GM19328 (cell line): ENCODE data around the gene PIK3C2G.

Experiments
- ATAC-seq: cut with Tn5 transposase; IDR thresholded peaks from one replicate; pipeline ENCODE4 v1.9.1; 2021; ENCODE audit warnings: mild to moderate bottlenecking, moderate library complexity; ENCODE audit not compliant: unreplicated experiment

Gene PIK3C2G

DNA sequence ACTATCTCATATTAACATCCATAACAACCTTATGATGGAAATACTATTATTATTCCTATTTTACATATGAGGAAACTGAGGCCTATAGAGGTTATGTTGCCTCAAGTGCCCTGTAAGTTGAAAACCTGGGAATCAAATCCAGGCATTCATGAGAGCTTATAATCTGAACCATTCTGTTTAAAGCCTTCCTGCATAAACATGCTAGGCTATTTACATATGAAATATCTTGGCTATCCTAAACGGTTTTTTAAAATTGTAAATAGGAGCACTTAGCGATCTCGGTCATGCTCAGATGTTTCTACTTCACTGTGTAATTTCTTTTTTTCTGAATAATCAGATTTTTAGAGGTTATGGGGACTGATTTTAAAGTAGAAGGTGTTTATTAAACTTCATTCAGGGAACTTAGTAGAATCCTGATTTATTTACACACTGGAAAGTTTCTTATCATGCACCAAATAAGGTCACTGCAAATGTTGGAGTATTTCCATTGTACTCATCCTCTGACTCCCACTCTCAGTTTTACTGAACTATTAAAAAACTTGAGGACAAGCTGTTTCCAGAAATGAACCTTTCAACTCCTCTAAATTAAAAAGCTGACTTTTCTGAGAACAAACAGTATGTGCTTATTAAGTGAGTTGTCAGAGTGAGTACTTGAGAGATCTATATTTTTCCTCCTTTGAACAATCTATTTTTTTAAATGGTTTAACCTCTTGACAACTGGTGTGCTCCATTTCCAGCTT is 141.7 kb downstream of the PIK3C2G start:
- ATAC-seq = no peak

DNA sequence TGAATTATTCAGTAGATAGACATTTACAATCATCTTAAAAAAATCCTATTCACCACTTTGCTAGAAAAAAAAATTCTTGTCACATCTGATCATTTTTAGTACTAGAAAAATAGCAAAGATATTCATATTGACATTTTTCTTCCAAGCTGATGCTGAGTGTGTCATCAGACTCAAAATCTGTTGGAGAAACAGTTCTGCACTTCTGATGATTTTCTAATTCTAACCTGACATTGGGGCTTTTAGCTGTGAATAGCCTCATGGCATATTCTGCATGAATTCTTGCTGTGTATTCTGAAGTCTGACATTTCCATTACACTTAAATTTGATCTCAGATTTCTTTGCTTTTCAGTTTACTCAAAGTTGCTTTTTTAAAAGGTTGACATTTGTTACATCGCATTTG is 150.1 kb downstream of the PIK3C2G start:
- ATAC-seq = no peak

DNA sequence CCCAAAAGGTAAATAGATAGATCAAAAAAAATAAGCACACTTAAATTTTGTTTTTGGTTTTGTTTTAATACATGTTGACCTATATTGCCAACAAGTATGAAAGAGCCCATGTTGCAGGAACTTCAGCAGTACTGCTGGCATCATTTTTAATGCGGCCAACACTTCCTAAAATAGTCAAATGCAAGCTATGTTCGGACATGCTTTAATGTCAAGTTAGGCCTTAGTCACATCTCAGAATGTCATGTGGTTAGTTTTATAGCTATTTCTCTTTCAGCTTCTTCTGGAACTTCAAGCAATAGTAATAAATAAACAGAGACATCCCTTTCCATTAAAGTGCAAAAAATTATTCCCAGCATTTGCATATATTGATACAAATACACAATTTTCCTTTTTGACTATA is 153.4 kb downstream of the PIK3C2G start:
- ATAC-seq = no peak

DNA sequence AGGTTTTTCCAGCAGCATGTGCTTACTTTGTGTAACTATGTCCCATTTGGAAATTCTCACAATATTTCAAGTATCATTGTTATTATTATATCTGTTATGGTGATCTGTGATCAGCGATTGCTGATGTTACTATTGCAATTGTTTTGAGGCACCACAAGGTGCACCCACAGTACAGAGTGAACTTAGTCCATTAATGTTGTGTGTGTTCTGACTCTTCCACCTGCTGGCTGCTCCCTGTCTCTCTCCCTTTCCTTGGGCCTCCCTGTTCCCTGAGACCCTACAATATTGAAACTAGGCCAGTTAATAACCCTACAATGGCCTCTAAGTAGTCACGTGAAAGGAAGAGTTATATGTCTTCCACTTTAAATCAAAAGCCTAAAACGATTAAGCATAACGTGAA is 153.9 kb downstream of the PIK3C2G start:
- ATAC-seq = no peak

DNA sequence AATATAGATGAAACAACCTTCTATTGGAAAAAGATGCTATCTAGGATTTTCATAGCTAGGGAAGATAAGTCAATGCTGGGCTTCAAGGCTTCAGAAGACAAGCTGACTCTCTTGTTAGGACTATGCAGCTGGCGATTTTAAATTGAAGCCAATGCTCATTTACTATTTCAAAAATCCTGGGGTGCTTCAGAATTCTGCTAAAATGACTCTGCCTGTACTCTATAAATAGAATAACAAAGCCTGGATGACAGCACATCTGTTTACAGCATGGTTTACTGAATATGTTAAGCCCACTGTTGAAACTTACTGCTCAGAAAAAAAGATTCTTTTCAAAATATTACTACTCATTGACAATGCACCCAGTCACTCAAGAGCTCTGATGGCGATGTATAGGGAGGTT is 155.1 kb downstream of the PIK3C2G start:
- ATAC-seq = no peak

DNA sequence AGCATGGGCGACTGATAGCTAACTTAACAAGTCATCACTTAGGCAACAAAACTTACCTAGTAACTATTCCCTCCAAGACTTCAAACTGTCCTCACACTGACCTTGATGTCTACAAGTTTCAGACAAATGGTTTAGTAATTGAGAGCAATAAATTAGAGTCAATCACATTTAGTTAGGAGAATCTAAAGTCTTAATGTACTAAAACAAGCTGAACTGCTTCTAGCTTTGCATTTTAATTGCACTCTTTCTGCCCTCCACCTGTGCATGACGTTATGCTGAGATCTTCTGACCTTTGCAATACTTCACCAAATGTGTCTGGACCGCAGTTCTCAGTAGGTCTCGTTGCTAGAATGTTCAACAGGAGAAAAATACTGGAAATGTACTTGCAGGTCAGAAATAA is 158.0 kb downstream of the PIK3C2G start:
- no peak for ATAC-seq

DNA sequence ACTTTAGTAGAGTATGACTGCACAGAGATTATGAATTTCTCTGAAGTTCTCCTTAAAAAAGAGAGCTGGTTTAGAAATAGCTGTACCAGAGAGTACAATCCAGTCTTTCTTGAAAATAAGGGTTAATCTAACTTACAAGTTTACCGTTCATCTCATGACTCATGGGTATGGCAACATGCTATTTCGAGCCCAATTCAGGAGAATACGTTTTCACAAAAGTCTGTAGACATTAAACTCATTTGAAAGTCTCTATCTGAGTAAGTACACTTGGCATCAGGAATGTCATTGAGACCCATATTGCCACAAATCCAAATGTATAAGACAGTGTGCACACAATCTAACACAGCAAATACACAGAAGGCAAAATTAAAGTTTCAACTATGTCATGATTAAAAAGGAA is 160.5 kb downstream of the PIK3C2G start:
- no peak for ATAC-seq

DNA sequence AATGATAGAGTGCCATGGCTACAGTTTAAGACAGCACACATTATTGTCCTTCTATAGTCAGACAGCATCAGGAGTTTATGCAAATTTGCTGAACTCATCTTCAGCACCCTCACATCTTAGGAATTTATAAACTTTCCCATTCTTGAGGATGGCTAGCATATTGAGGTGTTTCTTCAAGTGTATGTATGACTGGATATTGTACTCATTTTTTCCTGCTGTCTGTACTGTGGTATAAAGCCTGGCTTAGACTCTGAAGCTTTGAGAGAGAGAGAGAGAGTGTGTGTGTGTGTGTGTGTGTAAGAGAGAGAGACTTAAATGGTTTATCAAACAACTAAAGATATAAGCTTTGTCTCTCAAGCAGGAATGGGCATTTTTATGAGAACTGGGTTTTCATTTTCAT is 161.6 kb downstream of the PIK3C2G start:
- no peak for ATAC-seq

DNA sequence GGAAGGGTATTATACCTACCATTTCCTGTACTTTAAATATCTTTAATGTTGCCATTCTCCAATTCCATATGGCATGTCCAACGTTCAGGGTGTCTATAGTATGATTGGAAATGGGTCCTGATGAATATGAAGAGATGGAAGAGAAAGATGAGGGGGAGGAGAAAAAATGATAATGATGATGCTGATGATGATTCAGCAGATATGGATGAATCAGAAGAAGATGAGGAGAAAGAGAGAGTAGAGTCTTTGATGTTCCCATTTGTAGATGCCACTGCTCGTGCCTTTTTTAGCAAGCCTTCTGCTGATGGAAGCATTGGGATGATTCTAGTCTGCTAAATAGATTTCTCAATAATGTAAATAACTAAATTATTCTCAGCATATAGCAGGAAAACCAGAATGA is 163.5 kb downstream of the PIK3C2G start:
- ATAC-seq = no peak

DNA sequence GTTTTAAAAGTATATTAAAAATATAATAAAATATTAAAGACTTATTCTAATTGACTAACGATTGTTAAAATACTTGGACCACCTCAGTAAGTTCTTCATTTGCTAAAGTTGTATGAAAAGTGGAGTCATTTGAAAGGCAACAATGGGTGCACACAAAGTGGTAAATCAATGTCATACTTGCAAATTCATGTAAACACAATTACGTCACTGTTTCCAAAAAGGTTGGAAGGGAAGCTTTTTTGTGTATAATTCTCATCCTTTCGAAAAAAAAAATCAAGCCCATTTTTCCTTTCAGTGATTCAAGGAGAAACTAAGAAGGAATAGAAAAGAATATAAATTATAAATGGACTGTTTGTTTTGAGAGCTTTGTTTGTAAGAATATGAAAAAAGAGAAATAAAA is 166.2 kb downstream of the PIK3C2G start:
- no peak for ATAC-seq

DNA sequence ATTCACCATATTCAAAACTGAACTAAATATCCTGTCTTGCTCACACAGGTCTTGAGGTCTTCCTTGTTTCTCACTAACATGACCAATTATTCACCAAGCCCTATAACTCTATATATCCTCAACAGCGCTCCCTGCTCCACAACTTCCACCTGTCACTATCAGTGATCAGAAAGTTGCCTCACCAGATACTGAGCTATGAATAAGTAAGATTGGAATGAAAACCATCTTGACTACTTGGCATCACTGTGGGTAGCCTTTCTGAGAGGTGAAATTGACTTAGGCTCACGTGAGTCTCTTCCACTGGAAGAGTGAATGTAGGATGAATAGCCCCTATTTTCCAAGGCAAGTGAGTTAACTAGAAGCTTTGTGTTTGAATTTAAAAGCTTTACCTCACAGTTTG is 167.1 kb downstream of the PIK3C2G start:
- ATAC-seq = no peak

DNA sequence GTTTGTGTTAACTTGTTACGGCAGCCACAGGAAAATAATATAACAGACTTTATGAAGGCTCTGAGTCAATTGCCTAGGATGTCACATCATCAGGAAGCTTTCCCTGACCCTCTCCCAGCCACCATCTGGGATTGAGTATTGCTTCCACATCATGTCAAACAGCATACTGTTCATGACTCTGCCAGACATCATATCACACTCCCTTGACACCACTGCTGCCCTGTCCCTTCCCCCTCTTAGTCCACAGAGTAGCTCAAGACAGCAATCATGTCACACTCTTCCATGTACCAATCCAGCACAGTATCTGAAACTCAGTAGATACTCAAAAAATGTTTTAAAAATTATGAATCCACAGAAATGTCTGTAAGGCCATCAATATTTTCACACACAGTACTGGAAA is 168.0 kb downstream of the PIK3C2G start:
- no peak for ATAC-seq

DNA sequence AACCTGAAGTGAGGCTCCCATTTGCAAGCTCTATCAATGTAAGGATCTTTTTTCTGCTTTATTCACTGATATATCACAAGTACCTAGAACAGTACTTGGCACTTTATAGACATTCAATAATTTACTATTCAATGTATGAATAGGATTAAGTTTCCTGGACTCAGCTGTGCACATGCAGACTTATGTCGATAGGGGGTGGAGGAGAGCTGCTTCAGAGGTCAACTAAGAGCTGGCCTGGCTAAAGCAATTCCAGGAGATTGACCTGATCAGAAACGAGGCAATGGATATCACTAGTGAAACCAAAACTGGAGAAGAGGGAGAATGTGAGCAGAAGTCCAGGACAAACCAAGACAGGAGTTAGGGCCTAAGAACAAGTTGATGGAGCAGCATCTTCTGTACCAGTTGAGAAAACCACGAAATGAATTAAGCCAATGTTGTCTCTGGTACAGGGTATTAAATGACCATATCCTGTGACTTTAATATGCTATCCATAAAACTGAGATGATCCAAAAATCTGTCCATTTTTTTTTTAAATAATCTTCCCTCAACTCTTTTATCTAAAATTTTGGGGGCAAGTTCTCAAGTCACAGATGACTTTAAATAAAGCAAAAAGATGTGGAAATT is 169.2 kb downstream of the PIK3C2G start:
- ATAC-seq = peak; percentile 81

DNA sequence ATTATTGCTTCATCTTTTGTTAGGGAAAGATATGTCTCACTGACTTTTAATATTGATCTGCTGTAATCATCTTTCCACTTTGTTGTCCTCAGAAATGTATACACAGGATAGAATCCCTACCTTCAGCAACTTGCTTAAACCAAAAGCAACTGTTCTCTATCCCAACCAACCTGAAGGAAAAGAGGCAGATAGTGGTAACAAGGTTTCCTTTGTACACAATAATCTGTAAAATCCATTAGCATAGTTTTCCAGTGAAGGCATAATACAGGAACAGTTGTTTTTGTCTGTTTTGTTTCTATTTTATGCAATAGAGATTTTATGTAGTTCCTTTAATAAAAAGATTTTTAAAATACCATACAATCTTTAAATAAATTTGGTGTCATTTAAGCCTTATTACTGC is 170.5 kb downstream of the PIK3C2G start:
- ATAC-seq = no peak

DNA sequence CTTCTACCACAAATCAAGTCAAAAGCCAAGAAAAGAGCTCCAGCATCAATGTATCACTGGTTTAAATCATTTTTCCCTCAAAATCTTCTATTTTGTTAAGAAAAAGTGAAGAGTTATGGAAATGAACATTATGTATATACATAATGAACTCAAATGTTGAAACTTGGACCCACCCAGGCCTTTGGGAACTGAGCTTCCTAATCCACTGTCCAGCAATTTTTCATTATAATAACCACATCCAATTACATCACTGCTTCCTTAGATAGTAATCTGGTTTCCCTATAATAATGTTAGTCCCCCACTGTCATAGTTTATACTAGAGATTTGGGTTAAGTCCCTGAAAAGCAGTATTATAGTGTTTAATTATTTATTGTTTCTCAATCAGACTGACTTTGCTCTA is 170.9 kb downstream of the PIK3C2G start:
- no peak for ATAC-seq

DNA sequence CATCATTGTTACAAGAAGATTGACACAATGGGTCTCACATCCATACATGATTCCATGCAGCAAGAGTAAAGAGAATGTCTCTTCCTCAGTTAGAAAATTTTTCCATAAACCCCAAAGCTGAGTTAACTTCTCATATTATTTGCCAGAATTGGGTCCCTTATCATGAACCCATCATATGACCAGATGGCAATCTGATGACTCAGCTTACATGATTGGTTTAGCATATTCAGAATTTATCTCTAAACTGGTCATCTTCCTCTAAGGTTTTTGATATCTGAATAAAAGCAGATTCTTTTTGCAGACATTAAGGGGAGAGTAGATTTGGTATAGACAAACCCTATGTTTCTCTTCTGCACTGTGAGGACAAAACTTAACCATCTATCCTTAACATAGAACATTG is 174.9 kb downstream of the PIK3C2G start:
- no peak for ATAC-seq

DNA sequence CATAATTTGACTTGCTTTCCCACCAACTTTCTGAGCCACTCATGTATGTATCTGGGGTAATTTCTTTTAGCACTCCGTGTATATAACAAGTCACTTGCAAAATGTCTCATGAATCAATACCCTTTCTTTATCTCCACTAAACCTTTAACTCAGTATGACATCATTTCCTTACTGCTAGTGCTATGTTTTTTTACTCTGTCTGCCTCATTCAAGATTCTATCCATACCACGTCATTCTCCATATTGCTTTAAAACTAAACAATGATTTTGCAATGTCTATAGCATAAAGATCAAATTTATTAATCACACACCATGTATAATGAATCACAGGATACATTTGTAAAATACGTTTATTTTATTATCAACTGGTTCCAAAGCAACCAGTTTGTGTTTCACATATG is 178.2 kb downstream of the PIK3C2G start:
- no peak for ATAC-seq

DNA sequence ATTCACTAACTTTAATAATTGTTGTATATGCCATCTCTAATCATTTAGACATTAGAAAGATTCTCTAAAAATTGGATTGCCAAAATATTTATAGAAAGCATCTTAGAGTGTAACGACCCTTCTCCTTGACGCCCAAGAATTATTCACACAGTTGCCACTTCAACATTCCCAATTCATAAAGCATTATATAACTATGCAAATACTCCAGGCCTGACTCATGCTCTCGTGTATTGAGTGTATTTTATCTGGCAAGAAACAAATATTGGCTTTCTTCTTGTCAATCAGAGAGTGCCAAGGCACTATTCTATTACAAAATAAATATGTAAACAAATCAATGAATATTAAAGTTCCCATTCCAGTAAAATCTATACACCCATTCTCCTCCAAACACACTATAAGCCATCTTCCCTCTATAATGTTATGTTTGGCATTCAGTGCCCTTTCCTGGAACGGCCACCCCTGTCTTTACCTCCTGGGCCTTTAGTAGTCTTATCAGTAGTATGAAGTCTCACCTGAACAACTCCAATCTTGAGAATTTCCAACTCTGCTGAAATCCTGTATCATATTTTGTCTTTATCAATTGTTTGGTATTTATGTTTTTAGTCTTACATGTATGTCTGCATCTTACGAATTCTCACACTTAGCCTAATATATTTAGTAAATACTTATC is 182.6 kb downstream of the PIK3C2G start:
- ATAC-seq = no peak

DNA sequence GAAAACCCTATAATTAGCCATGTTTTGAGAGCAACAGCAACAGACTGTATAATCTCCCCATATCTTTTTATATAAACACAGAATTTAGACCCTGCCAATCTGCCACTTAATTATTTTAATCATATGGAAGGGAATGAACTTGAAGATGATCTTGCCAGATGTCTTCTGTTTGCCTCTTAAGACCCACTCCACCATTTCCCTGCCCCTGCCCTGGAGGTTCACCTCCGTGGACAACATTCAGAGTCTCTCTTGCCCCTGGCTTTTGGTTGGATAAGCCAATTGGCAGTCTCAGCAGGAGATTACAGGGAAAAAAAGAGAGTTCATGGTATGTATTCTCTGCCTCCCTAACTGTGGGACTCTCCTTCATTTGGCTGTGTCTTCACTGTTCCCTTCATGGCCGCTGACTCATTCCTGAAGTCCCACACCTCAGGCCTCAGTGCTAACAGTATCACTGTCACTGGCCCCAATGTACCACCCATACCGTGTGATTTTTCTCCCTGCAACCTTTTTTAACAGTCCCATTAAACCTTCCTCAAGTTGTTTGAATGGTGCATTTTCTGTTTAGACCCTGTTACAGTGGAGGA is 184.8 kb downstream of the PIK3C2G start:
- no peak for ATAC-seq

DNA sequence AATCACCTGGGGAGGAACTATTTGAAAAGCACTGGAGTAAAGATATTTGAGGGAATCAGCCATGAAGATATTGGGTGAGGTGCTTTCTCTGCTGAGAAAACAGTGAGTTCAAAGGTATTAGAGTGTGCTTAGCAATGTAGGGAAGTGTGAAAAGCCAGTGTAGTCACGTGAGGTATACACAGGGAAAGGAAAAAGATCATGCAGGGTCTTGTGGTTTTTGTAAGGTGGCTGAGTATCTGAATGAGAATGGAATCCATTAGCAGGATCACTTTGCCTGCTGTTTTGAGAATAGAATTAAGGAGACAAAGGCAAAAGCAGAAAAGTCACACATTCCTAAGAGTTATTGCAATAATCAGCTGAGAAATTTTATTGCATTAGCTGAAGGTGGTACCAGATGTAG is 193.0 kb downstream of the PIK3C2G start:
- no peak for ATAC-seq

DNA sequence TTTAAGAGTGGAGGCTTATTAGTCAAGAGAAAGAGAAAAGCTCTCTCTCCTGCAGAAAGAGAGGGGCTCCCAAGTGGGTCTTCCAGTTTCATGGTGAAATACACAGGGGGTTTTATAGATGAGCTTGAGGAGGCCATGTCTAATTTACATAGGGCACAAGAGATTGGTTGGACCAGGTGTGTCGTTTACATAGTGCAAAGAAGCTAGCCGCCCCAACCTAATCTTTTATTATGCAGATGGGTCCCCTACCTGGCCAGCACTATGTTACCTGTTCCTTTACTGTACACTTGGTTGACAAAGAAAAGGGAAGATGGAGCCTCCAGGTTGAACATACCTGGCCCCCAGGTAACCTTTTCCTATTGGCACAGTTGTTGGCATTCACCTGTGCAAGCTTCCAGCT is 195.0 kb downstream of the PIK3C2G start:
- ATAC-seq = no peak

DNA sequence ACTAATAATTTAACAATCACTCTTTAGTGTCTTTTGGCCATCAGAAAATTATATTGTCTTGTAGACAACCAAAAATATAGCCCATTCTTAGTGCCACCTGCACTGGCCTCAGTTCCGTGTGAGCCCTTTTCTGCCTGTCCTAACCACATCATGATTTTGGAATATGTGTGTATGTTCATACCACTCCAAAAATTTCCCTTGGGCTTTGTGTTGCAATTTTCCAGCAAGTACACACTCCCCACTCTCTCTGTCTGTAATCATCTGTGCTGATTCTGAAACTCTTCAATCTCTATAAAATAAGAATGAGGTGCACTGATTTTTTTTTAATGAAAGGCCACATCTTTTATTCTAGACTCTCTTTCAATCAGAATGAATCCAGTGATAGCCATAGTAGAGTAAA is 196.0 kb downstream of the PIK3C2G start:
- no peak for ATAC-seq
